Activated CD8-positive, alpha-beta memory T cell treated with anti-CD3 and anti-CD28 coated beads for 4 hours (primary cell): ENCODE data around the gene EYA4.

ENCODE experiments used
- DNase-seq, 2 donors: peaks; one replicate each; pipeline ENCODE4 v3.0.0-alpha.2; 2020; ENCODE audit warnings: low read depth in 2 of 2

EYA4 gene

DNA sequence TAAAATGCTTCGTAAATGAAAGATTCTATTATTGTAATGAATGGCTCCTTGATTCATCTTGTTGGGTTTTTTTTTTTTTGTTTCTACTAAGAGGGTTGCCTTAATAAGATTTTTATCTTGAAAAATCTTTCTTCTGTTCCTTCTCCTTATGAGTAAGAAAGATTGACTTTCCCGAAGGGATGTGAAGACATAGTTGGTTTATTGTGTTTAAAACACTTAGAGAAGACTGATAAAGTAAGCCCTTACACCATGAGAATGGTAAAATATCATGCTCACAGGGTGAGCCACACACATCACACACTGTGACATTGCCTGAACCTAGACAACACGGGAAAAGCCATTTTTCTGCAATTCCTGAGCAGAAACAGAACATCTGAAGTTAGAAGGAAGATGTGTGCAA is 330.5 kb downstream of the EYA4 start:
- DNase-seq = no peak

DNA sequence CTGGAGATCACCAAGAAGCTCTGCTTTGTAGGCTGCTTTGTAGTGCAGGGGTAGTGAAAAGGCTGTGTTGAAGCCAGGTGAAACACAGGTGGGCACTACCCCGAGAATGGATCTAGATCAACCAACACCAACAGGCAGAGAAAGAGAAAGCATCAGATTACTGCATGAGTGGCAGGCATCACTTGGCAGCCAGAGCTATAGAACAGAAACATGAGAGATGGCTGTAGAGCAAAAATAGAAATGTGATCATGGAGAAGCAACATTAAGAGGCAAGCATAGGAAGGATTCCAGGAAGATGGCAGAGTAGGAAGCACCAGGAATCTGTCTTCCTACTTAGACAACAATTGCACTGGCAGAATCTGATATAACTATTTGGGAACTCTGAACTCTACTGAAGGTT is 336.7 kb downstream of the EYA4 start:
- DNase-seq = no peak
